HepG2 (cell line): Measurements from ENCODE around the gene STARD13. TPM values are rescaled to one million over a fixed set of nuclear protein-coding genes. Genes with fewer than 3 reads are reported as not detected.

Experiments
- ASH2L ChIP-seq: fragments of 300-600, 200-600 bp; sonication (generic); IDR thresholded peaks from 2 replicates; pipeline ENCODE4 v1.7.0; 2017; ENCODE audit warnings: low read depth, mild to moderate bottlenecking, moderate library complexity, mixed read lengths, low read length; ENCODE audit not compliant: insufficient read length
- HNF4A ChIP-seq: sonication (generic); formaldehyde crosslinking; IDR thresholded peaks from 2 replicates; pipeline ENCODE4 v1.4.0; 2020; ENCODE audit warnings: missing genetic modification reagents
- IRF2 ChIP-seq: IDR thresholded peaks from 2 replicates; pipeline ENCODE4 v1.6.1; 2018; ENCODE audit warnings: missing genetic modification reagents, missing compliant biosample characterization
- NCOA1 ChIP-seq: sonication (generic); formaldehyde crosslinking; IDR thresholded peaks from 2 replicates; pipeline ENCODE4 v1.9.0; 2021; ENCODE audit warnings: missing genetic modification reagents
- NFYC ChIP-seq: IDR thresholded peaks from 2 replicates; pipeline ENCODE4 v1.6.1; 2016; ENCODE audit warnings: missing genetic modification reagents, missing compliant biosample characterization
- NPAS2 ChIP-seq: sonication (generic); formaldehyde crosslinking; IDR thresholded peaks from 2 replicates; pipeline ENCODE4 v1.8.0; 2022; ENCODE audit warnings: mild to moderate bottlenecking, missing genetic modification reagents, borderline replicate concordance
- NR1H2 ChIP-seq: sonication (generic); formaldehyde crosslinking; IDR thresholded peaks from 2 replicates; pipeline ENCODE4 v1.8.1; 2022; ENCODE audit warnings: low read depth, missing genetic modification reagents, borderline replicate concordance
- RARA ChIP-seq: IDR thresholded peaks from 2 replicates; pipeline ENCODE4 v1.6.1; 2016; ENCODE audit warnings: missing genetic modification reagents, missing compliant biosample characterization
- SAFB2 ChIP-seq: sonication (generic); formaldehyde crosslinking; IDR thresholded peaks from 2 replicates; pipeline ENCODE4 v1.5.1; 2020; ENCODE audit warnings: missing genetic modification reagents, low read depth, mild to moderate bottlenecking, borderline replicate concordance
- SOX13 ChIP-seq, 3 experiments: fragments of 450-650 bp in 1 of 3; sonication (generic) in 1 of 3; formaldehyde crosslinking in 1 of 3; IDR thresholded peaks in 2 of 3; conservative IDR thresholded peaks in 1 of 3; 2 replicates each; pipeline versions ENCODE4 v1.5.0 to v1.6.1; 2016 to 2020; ENCODE audit warnings: antibody characterized with exemption in 1 of 3, mild to moderate bottlenecking in 1 of 3, missing compliant biosample characterization in 1 of 3, missing genetic modification reagents in 1 of 3, moderate library complexity in 1 of 3
- SOX6 ChIP-seq, 2 experiments: fragments of 450-650 bp in 1 of 2; sonication (generic) in 1 of 2; formaldehyde crosslinking in 1 of 2; IDR thresholded peaks; 2 replicates each; pipeline versions ENCODE4 v1.4.0 to v1.6.1; 2017 to 2020; ENCODE audit warnings: antibody characterized with exemption in 1 of 2, mild to moderate bottlenecking in 1 of 2, missing genetic modification reagents in 1 of 2
- SPEN ChIP-seq: sonication (generic); formaldehyde crosslinking; IDR thresholded peaks from 2 replicates; pipeline ENCODE4 v1.5.1; 2020; ENCODE audit warnings: low read depth, mild to moderate bottlenecking, missing genetic modification reagents
- SRSF1 ChIP-seq: fragments of 200-400 bp; formaldehyde crosslinking; optimal IDR thresholded peaks from 2 replicates; pipeline ENCODE3; 2017; ENCODE audit warnings: mild to moderate bottlenecking, low read depth, low read length, moderate library complexity
- ZMYM2 ChIP-seq: sonication (generic); formaldehyde crosslinking; IDR thresholded peaks from 2 replicates; pipeline ENCODE4 v1.8.0; 2022; ENCODE audit warnings: mild to moderate bottlenecking, missing genetic modification reagents
- ZNF33A ChIP-seq: sonication (generic); formaldehyde crosslinking; IDR thresholded peaks from 2 replicates; pipeline ENCODE4 v1.5.1; 2020; ENCODE audit warnings: missing genetic modification reagents, mild to moderate bottlenecking, moderate library complexity, borderline replicate concordance
- ZNF652 ChIP-seq: IDR thresholded peaks from 2 replicates; pipeline ENCODE4 v1.6.1; 2016; ENCODE audit warnings: low read depth, borderline replicate concordance
- ZNF850 ChIP-seq: sonication (generic); formaldehyde crosslinking; conservative IDR thresholded peaks from 2 replicates; pipeline ENCODE4 v1.9.0; 2021; ENCODE audit warnings: mild to moderate bottlenecking, missing genetic modification reagents
- polyA plus RNA-seq, 8 experiments: library from polyadenylated mRNA; depleted of rRNA in 3 of 8; stranded (reverse) in 7 of 8; unstranded in 1 of 8; fragments of >200 nt; fragmentation: Illumina TruSeq in 4 of 8; extraction: Trizol in 4 of 8; gene quantifications; 2 replicates each; pipeline versions ENCODE4 v1.2.1 to v1.2.3, GENCODE V29; 2011 to 2016; ENCODE audit warnings: low read depth in 4 of 8, missing spikeins in 1 of 8, mixed read lengths in 1 of 8; ENCODE audit not compliant: insufficient read depth in 1 of 8
- total RNA-seq, 5 experiments: library from RNA; depleted of rRNA; stranded (reverse); fragments of >200 nt; fragmentation: Illumina TruSeq; extraction: Trizol; gene quantifications; 2 replicates each; pipeline ENCODE4 v1.2.3, GENCODE V29; 2016; ENCODE audit warnings: low read depth in 1 of 5
- TF ChIP-seq, protein P1 (sequence below): sonication (generic); formaldehyde crosslinking; IDR thresholded peaks from 2 replicates; pipeline ENCODE4 v1.4.0; 2020; ENCODE audit warnings: missing genetic modification reagents
- TF ChIP-seq, protein P2 (sequence below): sonication (generic); formaldehyde crosslinking; IDR thresholded peaks from 2 replicates; pipeline ENCODE4 v1.4.0; 2020; ENCODE audit warnings: missing genetic modification reagents
- TF ChIP-seq, protein P3 (sequence below): sonication (generic); formaldehyde crosslinking; IDR thresholded peaks from 2 replicates; pipeline ENCODE4 v1.9.0; 2021; ENCODE audit warnings: missing genetic modification reagents, borderline replicate concordance

The STARD13 gene
- total and polyA plus RNA-seq, 2 of the 13 experiments (the other 11 are each of a cell fraction or from before 2014, with no cell fraction given): 12.8 to 14.3 TPM

DNA sequence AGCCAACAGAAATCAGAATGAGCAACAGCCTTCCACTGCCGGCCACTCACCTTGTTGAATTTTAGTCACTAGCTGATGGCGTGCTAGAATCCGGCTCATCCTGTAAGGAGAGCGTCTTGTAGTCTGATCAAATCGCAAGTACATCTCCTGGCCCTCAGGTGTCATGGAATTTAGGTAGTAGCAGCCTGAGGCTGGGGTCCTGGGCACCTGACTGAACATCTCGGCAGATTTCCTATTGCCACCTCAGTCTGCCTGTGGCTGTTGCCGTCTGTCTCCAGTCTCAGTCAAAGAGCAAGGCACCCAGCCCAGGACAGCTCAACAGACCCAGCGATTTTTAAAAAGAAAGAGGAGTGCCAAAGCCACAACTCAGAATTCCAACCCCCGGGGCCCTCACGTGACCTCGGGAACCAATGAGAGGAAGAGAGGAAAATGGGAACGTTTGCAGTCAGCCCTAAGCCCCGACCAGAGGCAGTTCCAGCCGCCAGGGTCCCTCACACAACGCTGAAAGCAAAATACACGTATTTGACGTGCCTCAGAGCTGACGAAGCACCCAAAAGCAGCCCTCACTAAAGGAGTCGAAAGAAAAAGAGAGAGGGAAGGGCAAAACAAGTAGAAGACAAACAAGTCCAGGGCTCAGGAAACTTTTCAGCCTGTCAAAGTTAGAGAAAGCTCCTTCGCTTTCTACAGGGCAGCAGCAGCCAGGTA lies at the start of gene STARD13 (continued):
- TF ChIP-seq, protein P1, sequence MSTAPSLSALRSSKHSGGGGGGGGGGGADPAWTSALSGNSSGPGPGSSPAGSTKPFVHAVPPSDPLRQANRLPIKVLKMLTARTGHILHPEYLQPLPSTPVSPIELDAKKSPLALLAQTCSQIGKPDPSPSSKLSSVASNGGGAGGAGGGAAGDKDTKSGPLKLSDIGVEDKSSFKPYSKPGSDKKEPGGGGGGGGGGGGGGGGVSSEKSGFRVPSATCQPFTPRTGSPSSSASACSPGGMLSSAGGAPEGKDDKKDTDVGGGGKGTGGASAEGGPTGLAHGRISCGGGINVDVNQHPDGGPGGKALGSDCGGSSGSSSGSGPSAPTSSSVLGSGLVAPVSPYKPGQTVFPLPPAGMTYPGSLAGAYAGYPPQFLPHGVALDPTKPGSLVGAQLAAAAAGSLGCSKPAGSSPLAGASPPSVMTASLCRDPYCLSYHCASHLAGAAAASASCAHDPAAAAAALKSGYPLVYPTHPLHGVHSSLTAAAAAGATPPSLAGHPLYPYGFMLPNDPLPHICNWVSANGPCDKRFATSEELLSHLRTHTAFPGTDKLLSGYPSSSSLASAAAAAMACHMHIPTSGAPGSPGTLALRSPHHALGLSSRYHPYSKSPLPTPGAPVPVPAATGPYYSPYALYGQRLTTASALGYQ (CRISPR knock-in tag): no peak
- TF ChIP-seq SOX6 (IDR thresholded peaks at IDR 0.05): no peak
- TF ChIP-seq SOX6 (CRISPR knock-in tag; IDR thresholded peaks at IDR 0.05): peak; percentile 47; the same call in 1 of the 2 replicates
- TF ChIP-seq NCOA1 (CRISPR knock-in tag): no peak
- no peak for TF ChIP-seq NPAS2 (CRISPR knock-in tag)
- TF ChIP-seq IRF2: no peak
- TF ChIP-seq SPEN (CRISPR knock-in tag): peak; percentile 42
- TF ChIP-seq ZNF850 (CRISPR knock-in tag): no peak
- no peak for TF ChIP-seq SOX13 (IDR thresholded peaks at IDR 0.05)
- TF ChIP-seq SOX13 (CRISPR knock-in tag; conservative IDR thresholded peaks at IDR 0.05 in 1 of 2, IDR thresholded peaks at IDR 0.05 in 1 of 2): peak in 1 of 2 experiments; percentile 10; a peak in 1 of 4 replicates
- TF ChIP-seq SAFB2 (CRISPR knock-in tag): no peak
- TF ChIP-seq, protein P2, sequence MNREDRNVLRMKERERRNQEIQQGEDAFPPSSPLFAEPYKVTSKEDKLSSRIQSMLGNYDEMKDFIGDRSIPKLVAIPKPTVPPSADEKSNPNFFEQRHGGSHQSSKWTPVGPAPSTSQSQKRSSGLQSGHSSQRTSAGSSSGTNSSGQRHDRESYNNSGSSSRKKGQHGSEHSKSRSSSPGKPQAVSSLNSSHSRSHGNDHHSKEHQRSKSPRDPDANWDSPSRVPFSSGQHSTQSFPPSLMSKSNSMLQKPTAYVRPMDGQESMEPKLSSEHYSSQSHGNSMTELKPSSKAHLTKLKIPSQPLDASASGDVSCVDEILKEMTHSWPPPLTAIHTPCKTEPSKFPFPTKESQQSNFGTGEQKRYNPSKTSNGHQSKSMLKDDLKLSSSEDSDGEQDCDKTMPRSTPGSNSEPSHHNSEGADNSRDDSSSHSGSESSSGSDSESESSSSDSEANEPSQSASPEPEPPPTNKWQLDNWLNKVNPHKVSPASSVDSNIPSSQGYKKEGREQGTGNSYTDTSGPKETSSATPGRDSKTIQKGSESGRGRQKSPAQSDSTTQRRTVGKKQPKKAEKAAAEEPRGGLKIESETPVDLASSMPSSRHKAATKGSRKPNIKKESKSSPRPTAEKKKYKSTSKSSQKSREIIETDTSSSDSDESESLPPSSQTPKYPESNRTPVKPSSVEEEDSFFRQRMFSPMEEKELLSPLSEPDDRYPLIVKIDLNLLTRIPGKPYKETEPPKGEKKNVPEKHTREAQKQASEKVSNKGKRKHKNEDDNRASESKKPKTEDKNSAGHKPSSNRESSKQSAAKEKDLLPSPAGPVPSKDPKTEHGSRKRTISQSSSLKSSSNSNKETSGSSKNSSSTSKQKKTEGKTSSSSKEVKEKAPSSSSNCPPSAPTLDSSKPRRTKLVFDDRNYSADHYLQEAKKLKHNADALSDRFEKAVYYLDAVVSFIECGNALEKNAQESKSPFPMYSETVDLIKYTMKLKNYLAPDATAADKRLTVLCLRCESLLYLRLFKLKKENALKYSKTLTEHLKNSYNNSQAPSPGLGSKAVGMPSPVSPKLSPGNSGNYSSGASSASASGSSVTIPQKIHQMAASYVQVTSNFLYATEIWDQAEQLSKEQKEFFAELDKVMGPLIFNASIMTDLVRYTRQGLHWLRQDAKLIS: peak; percentile 76
- no peak for TF ChIP-seq HNF4A (CRISPR knock-in tag)
- no peak for TF ChIP-seq ZMYM2 (CRISPR knock-in tag)
- no peak for TF ChIP-seq NR1H2
- TF ChIP-seq, protein P3, sequence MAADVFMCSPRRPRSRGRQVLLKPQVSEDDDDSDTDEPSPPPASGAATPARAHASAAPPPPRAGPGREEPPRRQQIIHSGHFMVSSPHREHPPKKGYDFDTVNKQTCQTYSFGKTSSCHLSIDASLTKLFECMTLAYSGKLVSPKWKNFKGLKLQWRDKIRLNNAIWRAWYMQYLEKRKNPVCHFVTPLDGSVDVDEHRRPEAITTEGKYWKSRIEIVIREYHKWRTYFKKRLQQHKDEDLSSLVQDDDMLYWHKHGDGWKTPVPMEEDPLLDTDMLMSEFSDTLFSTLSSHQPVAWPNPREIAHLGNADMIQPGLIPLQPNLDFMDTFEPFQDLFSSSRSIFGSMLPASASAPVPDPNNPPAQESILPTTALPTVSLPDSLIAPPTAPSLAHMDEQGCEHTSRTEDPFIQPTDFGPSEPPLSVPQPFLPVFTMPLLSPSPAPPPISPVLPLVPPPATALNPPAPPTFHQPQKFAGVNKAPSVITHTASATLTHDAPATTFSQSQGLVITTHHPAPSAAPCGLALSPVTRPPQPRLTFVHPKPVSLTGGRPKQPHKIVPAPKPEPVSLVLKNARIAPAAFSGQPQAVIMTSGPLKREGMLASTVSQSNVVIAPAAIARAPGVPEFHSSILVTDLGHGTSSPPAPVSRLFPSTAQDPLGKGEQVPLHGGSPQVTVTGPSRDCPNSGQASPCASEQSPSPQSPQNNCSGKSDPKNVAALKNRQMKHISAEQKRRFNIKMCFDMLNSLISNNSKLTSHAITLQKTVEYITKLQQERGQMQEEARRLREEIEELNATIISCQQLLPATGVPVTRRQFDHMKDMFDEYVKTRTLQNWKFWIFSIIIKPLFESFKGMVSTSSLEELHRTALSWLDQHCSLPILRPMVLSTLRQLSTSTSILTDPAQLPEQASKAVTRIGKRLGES (CRISPR knock-in tag): no peak
- peak; percentile 90 for TF ChIP-seq NFYC (CRISPR knock-in tag)
- 0 out of 2 replicates have a peak, but pooled peaks have one; percentile 27 for TF ChIP-seq ZNF33A (CRISPR knock-in tag)
- no peak for TF ChIP-seq ZNF652 (CRISPR knock-in tag)
- 0 out of 2 replicates have a peak, but pooled peaks have one; percentile 8 for TF ChIP-seq RARA (CRISPR knock-in tag)
- no peak for TF ChIP-seq SRSF1
- peak; percentile 53 for TF ChIP-seq ASH2L
